GM19328 (cell line): ENCODE measurements around the gene UNC13A.

Source experiments
- ATAC-seq: cut with Tn5 transposase; IDR thresholded peaks from one replicate; pipeline ENCODE4 v1.9.1; 2021; ENCODE audit warnings: mild to moderate bottlenecking, moderate library complexity; ENCODE audit not compliant: unreplicated experiment

UNC13A gene

GRCh38 chr19:17711851-17712250 lies 23.7 kb upstream of the UNC13A start:
- ATAC-seq, result no peak

GRCh38 chr19:17706750-17707181 lies 18.6 kb upstream of the UNC13A start:
- no peak for ATAC-seq

GRCh38 chr19:17703824-17704463 lies 15.8 kb upstream of the UNC13A start:
- no peak for ATAC-seq

DNA sequence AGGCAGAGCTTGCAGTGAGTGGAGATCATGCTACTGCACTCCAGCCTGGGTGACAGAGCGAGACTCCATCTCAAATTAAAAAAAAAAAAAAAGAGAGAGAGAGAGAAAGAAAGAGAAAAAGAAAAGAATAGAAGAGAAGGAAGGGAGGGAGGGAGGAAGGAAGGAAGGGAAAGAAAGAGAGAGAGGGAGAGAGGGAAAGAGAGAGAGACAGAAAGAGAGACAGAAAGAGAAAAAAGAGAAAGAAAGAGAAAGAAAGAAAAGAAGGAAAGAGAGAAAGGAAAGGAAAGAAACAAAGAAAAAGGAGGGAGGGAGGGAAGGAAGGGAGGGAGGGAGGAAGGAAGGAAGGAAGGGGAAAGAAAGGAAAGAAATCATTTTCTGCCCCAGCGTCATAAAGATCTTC lies 7.0 kb upstream of the UNC13A start:
- ATAC-seq, result no peak

- no peak for ATAC-seq
Measured at GRCh38 chr19:17692566-17692965, 4.4 kb upstream of the UNC13A start.

DNA sequence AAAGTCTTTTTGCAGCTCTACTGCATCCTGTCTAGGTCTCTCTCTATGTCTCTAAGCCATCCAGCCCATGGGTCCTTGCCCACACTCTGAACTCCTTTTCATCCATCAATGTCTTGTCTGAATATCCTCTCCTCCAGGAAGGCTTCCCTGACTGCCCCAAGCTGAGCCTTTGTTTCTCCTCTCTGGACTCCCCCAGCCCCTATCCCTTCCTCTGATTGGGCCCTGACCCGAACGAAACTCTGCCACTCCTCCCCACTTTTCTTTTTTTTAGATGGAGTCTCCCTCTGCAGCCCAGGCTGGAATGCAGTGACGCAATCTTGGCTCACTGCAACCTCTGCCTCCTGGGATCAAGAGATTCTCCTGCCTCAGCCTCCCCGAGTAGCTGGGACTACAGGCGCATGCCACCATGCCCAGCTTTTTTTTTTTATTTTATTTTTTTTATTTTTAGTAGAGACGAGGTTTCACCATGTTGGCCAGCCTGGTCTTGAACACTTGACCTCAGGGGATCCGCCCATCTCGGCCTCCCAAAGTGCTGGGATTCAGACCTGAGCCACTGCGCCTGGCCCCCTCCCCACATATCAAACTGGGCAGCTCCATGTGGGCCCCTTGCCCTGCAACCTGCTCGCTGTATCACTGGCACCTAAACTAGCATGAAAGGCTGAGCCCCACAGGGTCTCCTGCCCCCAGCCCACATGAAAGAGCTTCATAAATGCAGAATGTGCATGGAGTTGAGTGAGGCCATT lies 870 bp upstream of the UNC13A start:
- no peak for ATAC-seq

DNA sequence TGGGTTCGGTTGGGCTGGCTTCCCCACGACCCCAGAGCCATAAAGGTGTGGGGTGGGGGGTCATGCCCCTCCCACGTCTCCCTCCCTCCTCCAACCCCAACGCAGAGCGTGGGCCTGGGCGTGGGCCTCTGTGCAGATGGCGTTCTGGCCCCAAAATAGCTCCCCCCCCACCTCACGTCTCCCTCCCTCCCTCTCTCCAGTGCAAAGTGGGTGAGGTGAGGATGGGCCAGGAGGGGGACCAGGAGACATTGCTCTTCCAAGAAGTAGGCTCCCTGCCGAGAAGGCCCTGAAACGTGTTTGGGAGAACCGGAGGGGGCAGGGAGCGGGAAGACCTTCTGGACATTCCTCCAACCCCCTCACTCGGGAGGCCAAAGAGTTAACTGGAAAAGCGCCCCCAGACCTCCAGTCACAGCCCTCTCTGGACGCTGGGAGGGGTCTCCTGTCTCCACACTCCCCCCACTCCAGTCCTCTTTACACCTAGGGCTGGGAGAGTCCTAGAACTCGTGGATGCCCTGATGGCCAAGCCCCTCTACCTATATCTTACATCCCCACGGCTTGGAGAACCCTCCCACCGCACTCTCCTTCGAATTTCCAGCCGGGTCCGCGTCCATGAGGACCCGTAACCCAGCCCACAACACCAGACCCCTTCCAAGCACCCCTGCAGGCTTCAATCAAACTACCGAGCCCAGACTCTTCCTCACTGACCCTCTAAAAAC lies 855 bp downstream of the UNC13A start:
- ATAC-seq, result no peak

- ATAC-seq, result no peak
Measured at GRCh38 chr19:17686592-17687024, 1.5 kb downstream of the UNC13A start.

DNA sequence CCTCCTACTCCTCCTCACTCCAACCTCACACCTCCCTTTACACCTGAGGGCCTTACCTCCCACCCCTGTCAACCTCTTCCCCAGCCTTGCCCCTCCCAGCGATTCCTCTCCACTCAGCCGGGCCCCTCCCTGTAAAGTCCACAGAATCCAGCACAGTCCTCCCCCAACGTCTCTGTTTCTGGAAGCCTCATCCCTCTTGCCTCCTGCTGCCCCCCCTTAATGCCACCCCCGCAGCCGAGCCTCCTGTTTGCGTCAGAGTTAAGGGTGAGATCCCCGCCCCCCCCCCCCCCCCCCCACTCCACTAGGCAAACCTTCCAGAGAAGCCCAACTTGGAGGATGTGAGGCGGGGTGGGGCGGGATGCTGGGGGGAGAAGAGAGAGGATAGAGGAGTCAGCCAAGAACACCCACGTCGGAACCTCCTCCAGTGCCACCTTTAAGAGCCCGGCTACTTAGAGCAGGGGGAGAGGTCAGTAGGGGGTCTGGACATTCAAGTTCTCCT lies 2.1 kb downstream of the UNC13A start:
- ATAC-seq, result no peak

GRCh38 chr19:17685451-17686022 lies 2.6 kb downstream of the UNC13A start:
- ATAC-seq, result no peak

DNA sequence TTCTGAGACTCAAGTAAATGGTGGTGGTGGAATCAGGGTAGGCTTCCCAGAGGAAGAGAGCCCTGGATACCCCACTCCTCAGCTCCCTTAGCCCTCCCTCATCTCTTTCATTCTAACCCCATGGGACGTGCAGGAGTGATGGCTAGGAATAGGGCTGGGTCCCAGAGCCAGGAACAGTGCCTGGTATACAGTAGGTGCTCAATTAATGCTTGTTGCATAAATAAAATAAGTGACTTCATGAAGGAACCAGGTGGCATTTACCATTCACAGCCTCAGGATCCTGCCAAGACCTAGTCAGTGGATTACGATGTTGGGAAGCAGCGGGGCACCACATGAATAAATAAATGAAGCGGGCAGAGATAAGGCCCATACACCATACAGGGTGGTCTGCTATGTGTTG lies 3.9 kb downstream of the UNC13A start:
- ATAC-seq, result no peak

DNA sequence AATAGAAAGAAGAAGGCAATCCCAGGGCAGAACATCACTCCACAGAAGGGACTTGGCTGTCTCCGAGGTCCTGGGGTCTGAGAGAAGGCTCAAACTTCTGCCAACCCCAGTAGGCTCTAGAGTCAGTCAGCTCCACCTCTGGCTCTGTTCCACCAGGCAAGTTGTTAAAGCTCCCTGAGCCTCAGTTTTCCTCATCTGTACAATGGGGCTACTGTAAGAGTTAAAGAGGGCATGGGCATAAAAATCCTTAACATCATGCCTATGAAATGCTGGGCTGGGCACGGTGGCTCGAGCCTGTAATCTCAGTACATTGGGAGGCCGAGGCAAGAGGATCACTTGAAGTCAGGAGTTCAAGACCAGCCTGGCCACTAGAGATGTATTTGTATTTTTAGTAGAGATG lies 5.1 kb downstream of the UNC13A start:
- no peak for ATAC-seq

DNA sequence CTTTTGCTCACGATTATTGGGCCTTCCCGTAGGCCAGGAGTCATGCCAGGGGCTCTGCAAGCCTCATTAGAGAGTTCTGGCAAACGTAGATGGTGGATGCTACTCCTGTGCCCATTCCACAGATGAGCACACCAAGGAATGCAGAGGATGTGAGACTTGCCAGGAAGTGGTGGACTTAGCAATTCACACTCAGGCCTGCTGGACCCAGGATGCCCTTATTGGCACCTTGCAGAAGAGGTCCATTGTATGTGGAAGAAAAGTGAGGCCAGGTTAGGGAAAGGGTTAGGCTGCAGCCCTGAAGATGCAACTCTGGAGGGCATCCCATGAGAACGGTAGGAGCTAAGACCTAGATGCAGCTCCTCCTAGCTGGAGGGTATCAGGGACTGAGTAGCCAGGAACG lies 5.9 kb downstream of the UNC13A start:
- ATAC-seq, result no peak

DNA sequence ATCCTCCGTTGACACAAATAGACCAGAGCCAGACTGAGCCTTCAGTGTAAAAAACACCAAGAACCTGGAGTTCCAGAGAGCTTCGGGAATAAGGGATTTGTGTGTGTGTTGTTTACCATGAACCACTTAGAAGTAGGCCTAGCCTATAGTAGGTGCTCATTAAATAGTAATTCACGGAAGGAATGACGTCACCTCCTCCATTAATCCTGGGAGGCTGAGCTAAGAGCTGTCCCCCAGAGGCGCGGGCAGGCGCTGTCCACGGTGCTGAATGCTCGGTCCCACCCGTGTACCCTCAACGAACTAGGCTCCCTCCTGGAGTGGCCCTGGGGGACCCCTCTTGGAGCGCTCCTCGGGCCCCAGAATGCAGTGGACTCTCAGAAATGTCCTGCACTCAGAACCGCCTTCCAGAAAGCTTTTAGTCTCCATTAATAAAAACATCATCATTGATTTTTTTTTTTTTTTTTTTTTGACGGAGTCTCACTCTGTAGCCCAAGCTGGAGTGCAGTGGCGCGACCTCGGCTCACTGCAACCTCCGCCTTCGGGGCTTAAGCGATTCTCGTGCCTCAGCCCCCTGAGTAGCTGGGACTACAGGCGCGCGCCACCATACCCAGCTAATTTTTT lies 6.5 kb downstream of the UNC13A start:
- no peak for ATAC-seq

- ATAC-seq, result no peak
Measured at GRCh38 chr19:17680230-17680722, 7.9 kb downstream of the UNC13A start.

DNA sequence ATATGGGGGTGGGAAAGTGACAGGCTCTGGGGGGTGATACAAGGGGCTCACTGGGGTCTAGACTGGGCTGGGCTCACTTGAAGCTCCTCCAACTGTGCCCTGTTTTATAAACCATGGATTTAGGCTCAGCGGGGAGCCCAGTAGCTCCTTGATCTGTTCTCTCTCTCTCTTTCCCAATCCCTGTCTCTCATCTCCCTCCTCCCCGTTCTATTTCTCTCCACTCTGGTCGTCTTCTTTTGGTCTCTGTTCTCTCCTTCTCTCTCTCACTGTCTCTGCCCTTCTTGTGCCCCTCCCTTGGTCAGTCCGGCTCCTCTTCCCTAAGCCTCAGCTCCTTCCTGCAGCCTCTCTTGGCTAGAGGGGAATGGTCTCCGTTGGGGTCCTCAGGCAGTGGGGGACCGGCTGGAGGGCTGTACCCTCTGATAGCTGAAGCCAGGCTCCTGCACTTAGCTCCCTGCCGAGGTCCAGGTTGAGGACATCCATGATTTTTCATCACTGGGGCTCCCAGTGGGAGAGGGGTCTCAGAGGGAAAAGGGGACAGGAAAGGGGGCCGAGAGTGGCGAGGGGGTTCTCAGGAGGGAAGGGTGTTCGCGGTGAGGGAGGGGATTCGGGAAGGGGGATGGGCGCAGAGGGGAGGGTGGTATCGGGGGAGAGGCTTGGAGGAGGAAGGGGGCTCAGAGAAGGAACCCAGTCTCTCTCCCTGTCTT lies 8.5 kb downstream of the UNC13A start:
- no peak for ATAC-seq

DNA sequence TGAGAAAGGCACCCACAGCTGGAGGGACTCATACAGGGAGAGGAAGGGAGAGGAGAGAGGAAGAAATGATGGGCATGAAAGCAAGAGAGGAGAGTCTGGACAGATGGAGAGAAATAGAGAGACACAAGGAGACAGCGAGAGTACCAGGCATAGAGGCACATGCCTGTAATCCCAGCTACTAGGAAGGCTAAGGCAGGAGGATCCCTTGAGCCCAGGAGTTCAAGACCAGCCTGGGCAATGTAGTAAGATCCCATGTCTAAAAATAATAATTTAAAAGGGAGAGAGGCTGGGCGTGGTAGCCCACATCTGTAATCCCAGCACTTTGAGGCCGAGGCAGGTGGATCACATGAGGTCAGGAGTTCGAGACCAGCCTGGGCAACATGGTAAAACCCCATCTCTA lies 9.3 kb downstream of the UNC13A start:
- ATAC-seq, result no peak

DNA sequence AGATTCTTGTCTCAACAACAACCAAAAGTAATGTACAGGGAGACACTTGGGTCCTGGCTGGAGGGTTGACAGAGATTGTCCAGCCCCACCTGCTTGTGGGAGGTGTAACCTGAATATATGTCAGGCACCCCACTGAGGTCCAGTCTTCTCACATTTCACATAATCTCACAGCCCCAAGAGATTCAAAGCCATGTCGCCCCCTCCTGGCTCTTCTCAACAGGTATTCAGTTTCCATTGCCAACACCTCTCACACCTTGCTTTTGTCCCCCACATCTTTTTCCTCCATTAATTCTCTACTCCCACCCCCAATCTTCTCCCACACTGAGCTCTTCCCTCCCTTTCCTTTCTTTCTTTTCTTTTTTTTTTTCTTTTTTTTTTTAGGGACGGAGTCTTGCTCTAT lies 11.2 kb downstream of the UNC13A start:
- no peak for ATAC-seq

- ATAC-seq, result no peak
Measured at GRCh38 chr19:17676295-17676694, 11.9 kb downstream of the UNC13A start.
